ENCODE measurements around the gene RASSF5. TPM values are rescaled to one million over a fixed set of nuclear protein-coding genes. Genes with fewer than 3 reads are reported as not detected.

RASSF5 gene
- total RNA-seq: 1.2 and 2.4 TPM in 2 replicates

GRCh38 chr1:206507284-206508129, at the start of gene RASSF5:
Gene RASSF5, plus strand, starts transcription at chr1:206507531. Its CDS starts 72 bp downstream, at chr1:206507603.

GRCh38 chr1:206469933-206470691, 37.2 kb upstream of the RASSF5 start, which contains the start of gene IKBKE:
Gene IKBKE, plus strand, starts transcription at chr1:206470476. Its CDS starts 2,752 bp downstream, at chr1:206473228.

GRCh38 chr1:206612129-206612876, 105.0 kb downstream of the RASSF5 start, which contains the start of gene EIF2D:
Gene EIF2D, minus strand, starts transcription at chr1:206612465. Its CDS starts 123 bp downstream, at chr1:206612342.

GRCh38 chr1:206635080-206635977, 128.0 kb downstream of the RASSF5 start, which contains the start of gene DYRK3:
Gene DYRK3, plus strand, starts transcription at chr1:206635536. Its CDS starts 168 bp downstream, at chr1:206635704.

Other genes starting within 250 kb of the RASSF5 start
- 21.7 and 30.7 TPM in 2 replicates for gene IKBKE, start 37.1 kb upstream of the RASSF5 start, total RNA-seq
- 47.4 and 53.2 TPM in 2 replicates for gene EIF2D, start 104.9 kb downstream of the RASSF5 start, total RNA-seq
- 27.6 and 34.5 TPM in 2 replicates for gene DYRK3, start 128.0 kb downstream of the RASSF5 start, total RNA-seq
- 32.1 and 52.4 TPM in 2 replicates for gene MAPKAPK2, start 177.4 kb downstream of the RASSF5 start, total RNA-seq